ENCODE data around the gene SPTSSA.
"Not testable (repeated sequence)": the region's sequence is repeated elsewhere in the genome, so short reads cannot be mapped to it uniquely, and the experiment has no call there.

Gene SPTSSA
- total RNA-seq, result 4.0 to 5.4 reads per million in 2 donors

GRCh38 chr14:34462132-34462893, at the start of gene SPTSSA:
Gene SPTSSA (minus strand): TSS chr14:34462240. CDS start chr14:34462207, 33 bp downstream.
- peak; percentile 88 for DNase-seq

GRCh38 chr14:34507884-34508283, 45.8 kb upstream of the SPTSSA start:
- DNase-seq, result no peak

DNA sequence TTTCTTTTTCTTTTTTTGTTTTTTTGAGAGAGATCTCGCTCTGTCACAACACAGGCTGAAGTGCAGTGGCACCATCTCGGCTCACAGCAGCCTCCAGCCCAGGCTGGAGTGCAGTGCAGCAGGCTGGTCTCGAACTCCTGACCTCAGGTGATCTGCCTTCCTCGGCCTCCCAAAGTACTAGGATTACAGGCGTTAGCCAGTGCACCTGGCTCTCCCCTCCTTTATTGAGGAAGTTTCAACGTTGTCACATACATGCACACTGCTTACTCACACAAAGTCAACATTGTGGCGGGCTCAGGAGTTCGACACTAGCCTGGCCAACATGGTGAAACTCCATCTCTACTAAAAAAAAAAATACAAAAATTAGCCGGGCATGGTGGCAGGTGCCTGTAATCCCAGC, 45.4 kb upstream of the SPTSSA start:
- DNase-seq, result no peak

GRCh38 chr14:34505124-34505491, 43.1 kb upstream of the SPTSSA start:
- not testable (repeated sequence) for DNase-seq

GRCh38 chr14:34504027-34504426, 42.0 kb upstream of the SPTSSA start:
- DNase-seq, result not testable (repeated sequence)

DNA sequence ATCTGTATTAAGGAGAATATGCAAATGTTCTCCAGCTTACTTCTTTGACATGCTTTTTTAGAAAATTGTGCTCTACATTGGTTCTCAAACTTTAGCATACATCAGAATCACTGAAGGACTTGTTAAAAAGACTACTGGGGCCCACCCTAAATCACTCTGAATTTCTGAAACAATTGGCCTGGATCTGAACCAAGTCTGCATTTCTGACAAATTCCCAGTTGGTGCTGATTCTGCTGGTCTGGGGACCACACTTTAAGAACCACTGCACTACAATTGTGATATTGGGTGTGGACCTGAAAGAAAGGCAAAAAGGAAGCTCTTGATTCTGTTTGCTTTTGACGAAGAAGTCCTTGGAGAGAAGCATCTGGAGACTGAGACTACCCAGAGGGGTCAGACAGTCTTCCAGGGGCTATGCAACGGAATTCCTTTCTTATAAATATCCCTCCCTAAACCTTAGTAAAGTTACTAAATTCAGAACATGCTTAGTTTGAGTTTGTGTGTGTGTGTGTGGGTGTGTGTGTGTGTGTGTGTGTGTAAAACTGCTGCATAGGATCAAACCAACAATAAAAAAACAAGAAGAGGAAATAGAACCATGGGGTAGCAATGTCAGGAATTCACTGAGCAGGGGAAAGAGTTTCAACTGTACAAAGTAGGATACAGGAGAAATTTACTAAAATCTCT, 40.6 kb upstream of the SPTSSA start:
- DNase-seq, result no peak

DNA sequence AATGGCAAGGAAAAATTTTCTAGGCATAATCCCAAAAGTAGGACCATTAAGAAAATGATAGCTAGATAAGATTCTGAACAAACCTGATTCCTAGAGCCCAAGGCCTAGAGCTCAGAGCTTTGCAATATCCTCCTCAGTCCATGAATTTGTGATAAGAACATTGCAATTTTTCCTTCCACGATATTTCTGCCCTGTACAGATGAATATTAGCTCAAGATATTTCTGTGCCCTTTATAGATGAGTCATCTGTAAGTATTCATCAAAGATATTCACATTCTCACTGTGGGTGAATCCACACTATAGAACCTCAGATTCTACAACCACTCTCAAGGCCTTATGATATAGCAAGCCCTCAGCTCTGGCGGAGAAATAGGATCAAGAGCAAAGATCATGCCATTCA, 40.0 kb upstream of the SPTSSA start:
- no peak for DNase-seq

- DNase-seq, result no peak
These were observed 39.1 kb upstream of the SPTSSA start for GRCh38 chr14:34501004-34501580.

- no peak for DNase-seq
These were observed 36.8 kb upstream of the SPTSSA start for GRCh38 chr14:34498684-34499412.

DNA sequence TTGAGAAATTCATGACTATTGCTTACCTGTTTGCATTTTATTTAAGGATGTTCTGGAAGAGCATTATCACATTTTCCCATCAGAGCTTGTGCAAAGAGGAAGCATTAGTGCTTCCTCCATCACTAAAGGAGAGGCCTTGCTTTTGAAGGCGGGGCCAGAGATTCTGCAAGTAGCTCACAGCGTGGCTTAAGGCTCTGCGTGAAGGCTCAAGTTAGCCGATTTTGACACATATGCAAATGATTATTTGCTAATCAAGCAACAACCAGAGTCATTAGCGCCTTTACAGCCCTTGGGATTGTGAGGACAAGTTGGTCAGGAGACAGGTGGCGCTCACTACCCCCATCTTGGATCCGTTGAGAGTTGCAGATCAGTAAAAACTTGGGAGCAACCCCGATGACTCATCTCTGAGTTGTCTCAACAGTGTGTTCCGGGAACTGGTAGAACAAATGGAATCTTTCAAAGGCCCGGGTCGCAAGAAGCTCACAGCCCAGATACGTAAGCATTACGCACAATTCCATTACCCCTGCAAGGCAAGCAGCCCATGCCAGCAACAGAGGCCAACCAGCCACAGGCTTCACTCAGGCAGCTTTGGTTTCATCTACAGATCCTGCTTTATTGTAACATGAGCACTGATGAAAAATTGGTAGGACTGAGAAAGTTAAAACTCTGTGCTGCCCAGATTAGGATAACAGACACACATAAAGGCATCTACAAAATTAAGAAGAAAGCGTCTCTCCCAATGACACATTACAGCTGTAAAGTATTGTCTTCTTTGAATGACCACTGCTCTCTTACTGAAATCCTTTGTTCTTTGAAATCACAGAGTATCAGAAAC, 34.9 kb upstream of the SPTSSA start:
- DNase-seq, result no peak

DNA sequence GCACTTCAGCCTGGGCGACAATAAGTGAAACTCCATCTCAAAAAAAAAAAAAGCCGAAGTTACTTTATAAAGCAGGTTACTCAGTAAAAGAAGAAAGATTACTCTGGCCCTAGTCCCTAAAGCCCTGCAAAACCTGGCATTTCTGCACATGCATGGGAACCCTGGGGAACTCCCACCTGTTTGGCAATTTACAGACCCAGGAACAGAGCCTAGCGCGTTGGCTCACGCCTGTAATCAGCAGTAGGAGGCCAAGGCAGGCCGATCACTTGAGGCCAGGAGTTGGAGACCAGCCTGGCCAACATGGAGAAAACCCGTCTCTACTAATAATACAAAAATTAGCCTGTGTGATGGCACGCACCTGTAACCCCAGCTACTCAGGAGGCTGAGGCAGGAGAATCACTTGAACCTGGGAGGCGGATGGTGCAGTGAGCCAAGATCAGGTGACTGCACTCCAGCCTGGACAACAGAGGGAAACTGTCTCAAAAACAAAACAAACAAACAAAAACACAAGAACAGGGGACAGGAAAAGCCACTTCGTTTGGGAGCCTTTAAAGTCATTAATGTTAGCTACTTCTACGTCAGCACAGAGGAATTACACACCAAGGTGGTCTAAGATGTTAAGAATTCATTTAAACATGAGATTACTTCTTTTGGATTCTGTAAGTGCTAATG, 34.1 kb upstream of the SPTSSA start:
- no peak for DNase-seq

DNA sequence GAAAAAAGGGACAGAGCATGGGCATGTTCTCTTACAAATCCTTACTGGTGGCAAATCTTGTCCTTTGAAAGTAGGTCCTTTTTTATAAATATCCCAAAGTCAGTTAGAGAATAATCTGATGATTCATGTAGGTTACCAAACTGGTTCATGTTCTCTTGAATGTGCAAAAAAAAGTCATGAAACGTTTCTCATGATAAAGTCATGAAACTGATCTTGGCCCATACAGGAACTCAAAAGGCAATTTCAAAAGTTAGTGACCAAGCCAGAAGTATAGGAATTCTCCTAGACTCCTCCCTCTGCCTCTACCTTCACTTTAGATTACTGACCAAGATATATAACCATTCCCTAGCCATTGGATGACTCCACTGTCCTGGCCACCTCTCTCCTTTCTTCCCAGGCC, 27.3 kb upstream of the SPTSSA start:
- no peak for DNase-seq

GRCh38 chr14:34488528-34488927, 26.5 kb upstream of the SPTSSA start:
- no peak for DNase-seq

- DNase-seq, result no peak
These were observed 22.7 kb upstream of the SPTSSA start for GRCh38 chr14:34484726-34485125.

DNA sequence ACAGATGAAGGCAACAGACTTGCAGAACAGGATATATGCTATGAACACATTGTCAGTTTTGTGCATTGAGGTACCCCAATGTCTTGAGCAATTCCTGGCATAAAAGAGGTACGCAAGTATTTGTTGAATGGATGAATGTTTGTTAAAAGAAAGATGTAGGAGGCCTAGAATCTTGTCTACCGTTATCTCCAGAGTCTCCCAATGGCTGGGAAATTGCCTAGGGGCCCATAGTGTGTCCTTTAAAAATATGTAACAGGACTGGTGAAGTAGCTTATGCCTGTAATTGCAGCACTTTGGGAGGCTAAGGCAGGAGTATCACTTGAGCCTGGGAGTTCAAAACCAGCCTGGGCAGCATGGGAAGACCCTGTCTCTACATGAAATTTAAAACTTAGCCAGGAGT, 20.4 kb upstream of the SPTSSA start:
- no peak for DNase-seq

- DNase-seq, result no peak
These were observed 17.7 kb upstream of the SPTSSA start for GRCh38 chr14:34479694-34480093.

DNA sequence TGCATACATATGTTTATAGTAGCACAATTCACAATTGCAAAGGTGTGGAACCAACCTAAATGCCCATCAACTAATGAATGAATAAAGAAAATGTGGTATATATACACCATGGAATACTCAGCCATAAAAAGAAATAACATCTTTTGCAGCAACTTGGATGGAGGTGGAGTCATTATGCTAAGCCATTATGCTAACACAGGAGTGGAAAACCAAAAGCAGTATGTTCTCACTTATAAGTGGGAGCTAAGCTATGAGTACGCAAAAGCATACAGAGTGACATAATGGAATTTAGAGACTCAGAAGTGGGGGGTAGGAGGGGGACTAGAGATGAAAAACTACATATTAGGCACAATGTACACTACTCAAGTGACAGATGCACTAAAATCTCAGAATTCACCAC, 16.2 kb upstream of the SPTSSA start:
- DNase-seq, result no peak

GRCh38 chr14:34476036-34476435, 14.0 kb upstream of the SPTSSA start:
- DNase-seq, result not testable (repeated sequence)

DNA sequence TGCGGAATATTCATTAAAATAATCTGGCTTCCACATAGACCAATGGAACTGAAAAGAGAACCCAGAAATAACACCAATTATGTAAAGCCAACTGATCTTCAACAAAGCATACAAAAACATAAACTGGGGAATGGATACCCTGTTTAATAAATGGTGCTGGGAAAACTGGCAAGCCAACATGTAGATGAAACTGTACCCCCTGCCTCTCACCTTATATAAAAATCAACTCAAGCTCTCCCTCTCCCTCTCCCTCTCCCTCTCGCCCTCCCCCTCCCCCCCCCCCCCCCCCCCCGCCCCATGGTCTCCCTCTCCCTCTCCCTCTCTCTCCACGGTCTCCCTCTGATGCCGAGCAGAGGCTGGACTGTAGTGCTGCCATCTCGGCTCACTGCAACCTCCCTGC, 13.1 kb upstream of the SPTSSA start:
- no peak for DNase-seq

DNA sequence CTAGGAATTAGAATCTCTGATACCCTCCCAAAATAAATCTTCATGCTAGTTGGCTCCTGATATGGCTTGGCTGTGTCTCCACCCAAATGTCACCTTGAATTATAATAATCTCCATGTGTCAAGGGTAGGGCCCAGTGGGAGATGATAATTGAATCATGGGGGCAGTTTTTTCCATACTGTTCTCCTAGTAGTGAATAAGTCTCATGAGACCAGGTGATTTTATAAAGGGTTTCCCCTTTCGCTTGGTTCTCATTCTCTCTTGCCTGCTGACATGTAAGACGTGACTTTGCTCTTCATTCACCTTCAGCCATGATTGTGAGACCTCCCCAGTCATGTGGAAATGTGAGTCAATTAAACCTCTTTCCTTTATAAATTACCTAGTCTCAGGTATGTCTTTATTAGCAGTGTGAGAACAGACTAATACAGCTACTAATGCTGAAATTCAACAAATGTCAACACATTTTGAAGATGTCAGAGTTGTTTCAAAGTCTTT, 12.2 kb upstream of the SPTSSA start:
- no peak for DNase-seq

DNA sequence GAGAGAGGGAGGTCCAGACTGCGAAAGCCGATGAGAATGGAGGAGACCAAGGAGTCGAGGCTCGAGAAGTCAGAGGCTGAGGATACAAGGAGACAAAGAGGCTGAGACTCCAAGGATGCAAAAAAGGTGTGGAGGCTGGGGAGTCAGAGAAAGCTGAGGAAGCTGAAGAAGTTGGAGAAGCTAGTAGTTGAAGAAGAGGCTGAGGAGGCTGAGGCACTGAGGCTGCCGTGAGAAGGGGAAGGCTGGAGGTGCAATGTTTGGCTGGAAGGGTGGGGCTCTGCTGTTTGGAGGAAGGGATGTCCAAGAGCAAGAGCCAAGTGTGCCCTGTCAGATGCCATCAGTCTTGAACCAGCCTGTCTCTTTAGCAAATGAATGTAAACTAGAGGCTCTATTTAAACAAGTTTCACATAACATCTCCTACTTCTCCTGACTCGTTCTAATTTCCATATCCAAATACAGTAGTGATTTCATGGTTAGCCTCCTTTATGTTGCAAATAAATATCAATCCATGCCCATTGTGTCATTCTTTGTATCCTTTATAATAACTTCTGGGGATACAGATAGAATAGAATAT, 10.8 kb upstream of the SPTSSA start:
- no peak for DNase-seq
